Epidermal melanocyte (primary cell): ENCODE data around the gene UNC5C.

Source experiments
- DNase-seq: peaks from one replicate; pipeline ENCODE4 v3.0.0; 2011; ENCODE audit warnings: low spot score; ENCODE audit not compliant: insufficient read length

Gene UNC5C

DNA sequence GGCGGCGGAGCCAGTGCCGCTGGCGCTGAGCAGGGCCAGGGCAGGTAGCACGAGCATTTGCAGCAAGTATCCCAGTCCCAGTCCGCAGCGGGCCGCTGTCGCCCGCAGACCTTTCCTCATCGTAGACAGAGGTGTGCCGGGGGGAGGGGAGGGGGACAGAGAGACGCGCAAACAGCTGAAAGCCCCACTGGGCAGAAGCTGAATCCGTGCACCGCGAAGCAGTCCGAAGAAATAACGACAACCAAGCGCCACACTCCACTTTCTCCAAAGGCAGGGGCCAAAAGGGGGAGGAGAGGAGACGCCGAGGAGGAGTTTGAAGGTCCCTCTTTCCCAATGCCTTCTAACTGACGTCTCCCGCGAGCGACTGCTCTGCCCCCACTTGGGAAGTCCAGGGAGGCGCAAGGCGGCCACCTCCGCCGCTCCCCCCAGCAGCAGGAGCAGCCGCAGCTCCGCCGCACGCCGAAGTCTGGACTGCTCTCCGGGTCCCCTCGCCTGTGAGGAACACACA, at the start of gene UNC5C:
TSS of gene UNC5C (minus strand) at position 236 of the 508 bp plus-strand sequence.
- no peak for DNase-seq

DNA sequence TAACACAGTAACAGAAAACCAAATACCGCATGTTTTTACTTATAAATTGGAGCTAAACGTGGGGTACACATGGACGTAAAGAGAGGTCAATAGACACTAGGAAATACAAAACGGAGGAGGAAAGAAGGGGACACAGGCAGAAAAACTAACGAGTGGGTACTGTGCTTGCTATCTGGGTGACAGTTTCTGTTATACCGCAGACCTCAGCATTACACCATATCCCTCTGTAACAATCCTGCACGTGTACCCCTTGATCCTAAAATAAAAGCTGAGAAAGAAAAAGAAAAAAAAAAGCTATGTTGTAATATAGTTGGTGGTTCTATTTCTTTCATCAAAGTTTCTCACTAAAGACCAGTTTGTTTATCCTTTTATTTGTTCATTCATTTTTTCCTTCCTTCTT, 47.9 kb upstream of the UNC5C start:
- DNase-seq: no peak

DNA sequence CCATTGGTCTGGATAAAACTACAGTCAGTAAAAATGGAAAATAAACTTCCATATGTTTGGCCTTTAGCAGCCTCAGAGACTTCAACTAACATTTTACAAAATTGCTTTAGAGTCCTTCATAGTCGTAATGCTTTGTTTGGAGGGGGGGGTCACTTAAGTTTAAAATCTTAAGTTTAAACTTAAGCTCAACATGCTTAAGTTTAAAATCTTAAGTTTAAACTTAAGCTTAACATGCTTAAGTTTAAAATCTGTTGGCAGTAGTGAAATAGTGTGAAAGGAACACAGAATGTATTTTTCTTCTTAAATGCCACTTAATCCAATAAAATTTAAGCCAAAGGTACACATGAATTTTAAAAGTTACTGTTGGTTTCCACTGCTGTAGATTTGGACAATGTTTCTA, 45.9 kb upstream of the UNC5C start:
- no peak for DNase-seq

DNA sequence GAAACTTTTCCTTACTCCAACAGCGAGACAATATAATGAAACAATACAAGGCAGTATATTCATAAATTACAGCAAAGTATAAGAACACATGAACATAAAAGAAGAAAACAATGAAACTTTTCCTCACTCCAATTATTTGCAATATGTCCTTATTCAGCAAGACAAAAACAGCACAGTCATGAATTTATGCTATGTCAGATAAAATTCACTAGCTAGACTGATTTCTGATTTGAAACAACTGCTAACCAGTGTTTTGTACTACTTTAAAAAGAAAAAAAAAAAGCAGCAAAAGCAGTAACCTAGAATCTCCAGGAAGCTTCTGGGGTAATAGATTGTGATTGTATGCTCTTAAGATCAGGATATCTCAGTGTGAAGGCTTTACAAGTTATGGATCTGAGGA, 45.2 kb upstream of the UNC5C start:
- no peak for DNase-seq

DNA sequence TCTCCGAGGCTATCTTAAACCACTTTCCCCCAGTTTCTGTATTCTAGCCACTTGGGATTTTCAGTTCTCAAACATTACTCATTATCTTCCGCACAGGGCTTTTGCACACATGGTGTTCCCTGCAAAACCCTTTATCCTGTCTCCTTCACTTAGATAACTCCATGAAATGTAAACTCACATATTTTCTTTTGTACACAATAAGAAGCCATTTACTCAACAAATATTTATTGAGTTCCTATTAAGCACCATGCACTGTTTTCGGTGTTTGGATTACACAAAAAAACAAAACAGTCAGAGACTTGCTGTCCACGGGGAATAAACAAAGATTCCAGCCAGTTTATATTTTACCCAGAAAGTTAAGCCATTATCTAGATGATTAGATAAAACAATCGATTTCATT, 42.5 kb upstream of the UNC5C start:
- DNase-seq: no peak

DNA sequence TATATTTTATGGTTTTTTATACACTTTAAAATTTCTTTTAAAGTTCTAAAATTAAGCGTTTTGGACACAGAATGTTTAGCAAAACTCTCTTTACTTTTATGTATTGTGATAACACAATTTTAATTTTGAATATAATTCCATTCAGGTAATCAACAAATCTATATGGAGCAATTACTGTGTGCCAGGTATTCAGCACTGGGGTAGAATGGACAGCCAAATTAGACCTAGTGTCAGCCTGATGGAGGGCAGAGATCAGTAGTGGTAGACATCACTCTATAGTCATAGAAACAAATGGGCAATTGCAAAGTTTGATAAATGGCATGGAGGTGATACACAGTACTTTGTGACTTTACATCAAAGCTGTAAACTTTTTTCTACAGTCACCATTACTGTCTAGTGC, 41.8 kb upstream of the UNC5C start:
- no peak for DNase-seq

DNA sequence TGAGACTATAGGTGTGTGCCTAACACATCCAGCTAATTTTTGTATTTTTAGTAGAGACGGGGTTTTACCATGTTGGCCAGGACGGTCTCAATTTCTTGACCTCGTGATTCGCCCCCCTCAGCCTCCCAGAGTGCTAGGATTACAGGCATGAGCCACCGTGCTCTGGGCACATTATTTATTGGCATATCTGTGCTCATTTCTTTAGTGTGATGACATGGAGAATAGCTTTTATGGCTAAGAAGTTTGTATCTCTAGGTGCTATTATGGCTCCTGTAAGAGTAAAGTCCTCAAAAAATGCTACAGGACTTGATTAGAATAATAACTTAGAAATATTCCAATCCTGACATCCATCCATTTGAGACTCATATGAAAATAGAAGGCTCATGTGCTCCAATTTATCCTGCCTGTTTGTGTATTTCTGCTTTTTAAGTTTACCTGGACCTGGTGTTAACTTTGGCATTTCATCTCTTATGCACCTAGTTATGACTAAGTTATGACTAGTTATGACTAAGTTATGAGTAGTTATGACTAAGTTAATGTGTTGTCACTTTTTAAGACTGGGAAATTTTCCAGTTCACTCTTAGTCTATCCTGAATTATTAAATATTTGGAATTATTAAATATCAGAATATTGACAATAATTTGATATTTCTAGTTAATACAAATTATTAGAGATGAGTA, 36.4 kb upstream of the UNC5C start:
- no peak for DNase-seq

DNA sequence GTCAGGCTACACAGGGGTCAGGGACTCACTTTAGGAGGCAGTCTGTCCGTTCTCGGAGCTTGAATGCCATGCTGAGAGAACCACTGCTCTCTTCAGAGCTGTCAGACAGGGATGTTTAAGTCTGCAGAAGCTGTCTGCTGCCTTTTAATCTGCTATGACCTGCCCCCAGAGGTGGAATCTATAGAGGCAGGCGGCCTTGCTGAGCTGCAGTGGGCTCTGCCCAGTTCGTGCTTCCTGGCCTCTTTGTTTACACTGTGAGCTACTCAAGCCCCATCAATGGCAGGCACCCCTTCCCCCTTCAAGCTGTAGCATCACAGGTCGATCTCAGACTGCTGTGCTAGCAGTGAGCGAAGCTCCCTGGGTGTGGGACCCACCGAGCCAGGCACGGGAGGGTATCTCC, 31.5 kb upstream of the UNC5C start:
- no peak for DNase-seq

DNA sequence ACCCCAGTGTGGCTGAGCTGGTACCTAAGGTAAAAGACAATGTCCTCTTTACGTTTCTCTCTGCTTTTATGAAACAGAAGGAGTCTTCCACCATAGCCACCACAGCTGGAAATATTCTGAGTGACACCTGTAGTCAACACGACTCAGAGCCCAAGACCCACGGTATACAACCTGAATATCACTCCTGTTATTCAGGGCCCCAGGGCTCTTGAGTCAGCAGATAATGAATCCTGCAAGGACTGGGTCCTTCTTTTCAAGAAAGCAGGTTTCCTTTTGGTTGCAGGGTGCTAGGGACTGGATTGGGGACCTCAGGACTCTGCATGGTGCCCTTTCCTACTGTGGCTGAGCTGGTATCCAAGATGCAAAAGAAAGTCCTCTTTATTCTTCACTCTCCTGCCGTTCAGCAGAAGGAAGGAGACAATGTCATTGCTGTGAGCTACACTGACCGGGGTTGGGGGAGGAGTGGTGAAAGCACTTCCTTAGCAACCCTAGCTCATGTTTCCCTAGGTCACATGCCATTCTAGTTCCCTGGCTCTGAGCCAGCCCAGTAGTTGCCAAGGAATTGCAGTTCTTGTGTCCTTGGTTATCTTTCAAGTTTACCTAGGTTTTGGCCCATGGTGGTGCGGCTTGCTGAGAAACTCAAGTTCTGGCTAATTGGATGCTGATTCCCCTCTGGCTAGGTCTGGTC, 23.7 kb upstream of the UNC5C start:
- DNase-seq: no peak

DNA sequence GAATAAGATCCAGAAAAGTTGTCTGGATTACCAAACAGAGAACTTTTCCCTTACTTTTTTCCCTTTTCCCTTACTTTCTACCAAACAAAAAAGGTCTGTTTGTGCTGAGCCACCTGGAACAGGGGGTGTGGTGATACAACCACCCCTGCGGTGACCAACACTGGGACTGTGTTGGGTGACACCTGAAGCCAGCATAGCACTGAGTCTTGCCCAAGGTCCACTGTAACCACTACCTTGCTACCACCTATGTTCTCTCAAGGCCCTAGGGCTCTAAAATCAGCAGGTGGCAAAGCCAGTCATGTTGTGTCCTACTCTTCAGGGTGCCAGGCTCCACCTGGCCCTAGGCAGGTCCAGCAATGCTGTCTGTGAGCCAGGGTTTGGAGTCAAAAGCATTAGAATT, 22.8 kb upstream of the UNC5C start:
- DNase-seq: no peak

DNA sequence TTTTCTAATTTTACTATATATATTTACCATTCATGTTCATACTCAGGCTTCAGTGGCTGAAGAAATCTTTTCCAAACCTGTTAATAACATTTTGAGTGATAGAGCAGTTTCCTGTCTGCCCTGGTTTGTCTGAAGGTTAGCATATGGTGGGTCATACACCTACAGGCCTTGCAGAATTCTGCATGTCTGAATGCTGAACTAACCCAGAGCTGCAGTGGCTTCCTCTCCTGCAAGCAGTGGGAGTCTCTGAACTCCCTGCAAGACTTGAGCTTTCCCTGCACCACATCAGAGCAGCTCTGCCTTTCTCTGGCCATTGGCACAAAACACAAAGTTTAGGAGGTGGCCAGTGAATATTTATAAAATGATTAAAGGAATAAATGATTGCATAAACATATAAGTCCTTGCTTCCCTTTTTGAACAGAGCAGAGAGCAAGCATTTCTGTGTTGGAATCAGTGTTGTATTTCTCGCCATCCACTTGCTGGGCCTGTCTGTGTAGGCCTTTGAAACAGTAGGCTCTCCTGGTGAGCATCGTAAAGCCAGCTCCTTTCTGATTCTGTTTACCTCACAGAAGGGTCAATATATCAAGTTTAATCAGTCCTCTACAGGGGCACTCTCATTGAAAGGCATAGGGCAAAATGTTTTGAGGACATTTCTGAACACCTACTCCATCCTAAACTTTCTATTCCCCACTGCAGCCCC, 15.0 kb upstream of the UNC5C start:
- no peak for DNase-seq

DNA sequence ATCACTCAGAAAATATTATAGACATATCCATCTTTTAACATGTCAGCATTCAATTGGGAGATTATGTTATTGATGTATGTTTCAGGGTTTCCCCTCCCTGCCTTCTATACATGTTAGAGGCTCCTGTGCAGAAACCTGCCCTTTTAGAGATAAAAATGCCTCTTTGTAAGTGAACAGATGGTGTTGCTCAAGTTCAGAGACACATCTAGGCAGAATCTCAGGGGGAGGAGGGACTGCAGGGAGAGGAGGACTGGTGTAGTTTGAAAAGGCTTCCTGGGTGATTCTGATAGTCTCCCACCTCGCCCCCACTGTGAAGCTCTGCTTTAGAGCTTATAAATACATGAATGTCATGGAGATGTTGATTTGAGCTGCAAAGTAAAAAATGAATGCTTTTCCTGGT, 12.0 kb upstream of the UNC5C start:
- no peak for DNase-seq

DNA sequence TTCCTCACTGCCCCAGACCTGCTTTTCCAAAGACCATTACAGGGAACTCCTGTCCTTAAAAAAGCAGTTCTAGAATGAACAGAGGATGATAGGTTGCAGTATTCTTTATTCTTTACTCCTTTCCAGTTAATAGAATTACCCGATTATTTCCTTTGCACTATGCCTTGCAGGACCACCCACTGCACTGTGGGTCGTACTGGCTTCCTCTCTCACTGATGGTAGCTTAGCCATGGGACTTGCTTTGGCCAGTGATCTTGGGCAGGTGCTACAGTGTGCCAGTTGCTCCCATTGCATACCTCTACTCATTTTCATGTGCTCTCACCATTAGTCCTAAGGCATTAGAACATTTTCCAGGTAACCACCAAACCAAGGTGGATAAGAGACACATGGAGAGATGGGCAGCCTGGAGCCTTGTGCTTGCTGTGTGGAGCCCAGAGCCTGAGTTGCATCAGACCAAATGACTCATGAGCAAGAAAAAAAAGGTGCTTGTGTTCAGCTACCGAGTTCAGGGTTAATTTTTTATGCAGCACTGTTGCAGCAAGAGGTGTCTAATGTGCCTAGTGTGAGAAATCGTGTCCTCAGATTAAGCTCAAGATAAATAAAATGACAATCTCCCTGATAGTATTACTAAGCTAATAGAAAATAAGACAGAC, 7.6 kb upstream of the UNC5C start:
- DNase-seq: no peak

DNA sequence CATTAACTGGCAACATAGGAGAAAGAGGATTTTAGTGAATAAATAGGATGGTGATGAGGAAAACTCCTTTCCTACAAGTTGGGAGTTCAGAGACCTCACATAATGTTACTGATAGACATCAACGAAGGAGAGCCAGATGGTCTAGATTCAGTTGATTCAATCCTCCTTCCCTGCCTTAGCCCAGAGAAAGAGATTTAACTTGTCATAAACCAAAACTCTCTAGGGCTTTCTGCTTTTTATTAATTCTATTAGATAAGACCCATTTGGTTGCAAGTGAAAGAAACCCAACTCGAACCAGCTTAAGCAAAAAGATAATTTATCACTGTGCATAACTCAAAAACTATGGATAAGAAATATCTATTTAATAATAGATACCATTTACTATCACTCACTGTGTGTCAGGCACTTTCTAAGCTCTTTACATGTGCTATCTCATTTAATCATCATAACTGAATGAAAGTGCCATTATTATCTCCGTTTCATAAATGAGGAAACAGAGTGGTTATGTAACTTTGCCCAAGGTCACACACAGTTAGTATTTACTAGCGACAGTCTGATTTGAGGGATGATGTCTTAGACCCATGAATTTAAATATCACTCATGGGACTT, 4.3 kb upstream of the UNC5C start:
- no peak for DNase-seq

DNA sequence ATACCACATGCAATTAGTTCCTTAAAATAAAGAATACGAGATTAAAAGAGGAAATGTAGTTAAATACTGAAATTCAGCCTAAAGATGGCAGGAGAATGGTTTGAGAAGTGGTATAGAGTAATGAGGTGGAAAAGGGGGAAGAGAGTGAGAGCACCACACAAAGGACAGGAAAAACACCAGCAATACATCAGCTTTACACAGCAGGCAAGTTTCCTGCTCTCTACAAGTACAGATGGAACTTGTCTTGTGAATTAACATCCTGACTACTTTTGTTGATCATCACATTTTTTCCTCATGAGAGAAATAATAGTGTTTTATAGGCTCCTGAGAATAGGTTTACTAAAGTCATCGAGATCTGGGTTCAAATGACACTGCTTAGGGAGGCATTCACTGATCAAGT, 2.9 kb upstream of the UNC5C start:
- DNase-seq: no peak

DNA sequence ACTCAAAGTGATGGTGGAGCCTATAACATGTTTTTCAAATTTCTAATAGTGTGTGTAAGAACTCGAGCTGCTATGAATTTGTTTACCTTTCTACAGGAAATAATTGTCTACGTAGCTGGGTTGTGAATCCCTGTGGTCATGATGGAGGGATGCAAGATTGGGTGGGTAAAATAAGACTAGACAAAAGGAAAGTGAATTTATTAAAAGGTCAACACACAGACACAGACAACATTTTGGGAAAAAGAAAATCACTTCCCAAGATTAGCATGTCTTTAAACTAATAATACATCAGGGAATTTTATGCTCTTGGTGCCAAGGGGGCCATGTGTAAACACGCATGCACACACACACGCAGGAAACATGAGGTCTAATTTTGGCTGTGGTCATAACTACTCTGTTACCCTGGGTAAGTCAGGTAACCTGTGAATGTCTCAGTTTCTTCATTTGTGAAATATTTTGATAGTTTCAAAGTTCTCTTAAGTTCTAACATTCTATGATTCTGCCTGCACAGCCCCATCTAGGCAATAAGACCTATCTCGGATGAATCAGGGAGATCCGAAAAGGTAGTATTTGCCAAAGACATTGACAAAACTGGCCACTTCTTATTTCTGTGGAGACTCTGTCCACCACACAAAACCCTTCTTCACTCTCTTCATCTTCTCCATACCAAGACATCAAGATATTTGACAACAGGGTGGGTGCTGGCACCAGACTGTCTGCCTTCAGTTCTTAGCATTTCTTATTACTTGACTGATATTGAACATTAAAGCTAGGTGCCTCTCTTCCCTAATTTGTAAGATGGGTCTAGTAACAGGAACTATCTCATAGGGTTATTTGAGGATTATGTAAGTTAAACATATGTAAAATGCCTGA, 1.6 kb upstream of the UNC5C start:
- no peak for DNase-seq

DNA sequence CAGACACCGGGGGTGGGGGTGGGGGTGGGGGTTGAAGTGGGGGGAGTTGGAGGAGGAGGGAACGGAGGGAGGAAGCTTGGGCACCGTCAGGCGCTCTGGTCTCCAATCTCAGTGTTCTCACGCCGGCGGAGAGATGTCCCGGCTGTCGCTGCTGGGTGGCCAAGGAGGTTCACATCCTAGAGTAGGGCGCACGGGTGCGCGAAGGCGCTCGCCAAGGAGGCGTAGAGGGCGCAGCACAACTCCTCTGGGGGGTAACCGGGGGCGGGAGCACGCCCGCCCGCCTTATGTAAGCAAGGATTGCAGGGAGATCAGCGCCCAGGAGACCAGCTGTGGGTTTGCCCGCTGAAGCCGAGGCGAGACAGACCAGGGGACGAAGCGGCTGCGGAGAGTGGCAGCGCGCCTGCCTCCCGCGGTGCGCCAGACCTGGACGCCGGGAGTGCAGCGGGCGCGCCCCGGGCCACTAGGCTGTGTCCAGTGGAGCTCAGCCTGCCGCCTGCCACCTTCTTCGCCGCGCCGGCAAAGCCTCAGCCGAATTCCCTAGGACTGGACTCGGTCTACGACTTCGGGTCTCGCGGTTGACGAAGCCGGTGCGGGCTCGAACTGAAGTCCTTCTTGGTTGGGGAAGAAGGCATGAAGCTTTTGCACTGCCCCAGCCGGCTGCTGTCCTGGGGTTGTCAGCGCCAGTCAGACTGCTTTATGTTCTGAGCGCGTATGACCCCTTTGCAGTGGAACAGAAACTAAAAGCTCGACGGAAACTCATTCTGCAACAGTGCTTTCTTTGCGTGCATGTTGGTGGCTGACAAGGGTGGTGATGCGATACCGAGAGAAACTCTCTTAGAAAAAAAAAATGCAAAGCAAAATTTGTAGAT, 707 bp upstream of the UNC5C start:
- DNase-seq: no peak

DNA sequence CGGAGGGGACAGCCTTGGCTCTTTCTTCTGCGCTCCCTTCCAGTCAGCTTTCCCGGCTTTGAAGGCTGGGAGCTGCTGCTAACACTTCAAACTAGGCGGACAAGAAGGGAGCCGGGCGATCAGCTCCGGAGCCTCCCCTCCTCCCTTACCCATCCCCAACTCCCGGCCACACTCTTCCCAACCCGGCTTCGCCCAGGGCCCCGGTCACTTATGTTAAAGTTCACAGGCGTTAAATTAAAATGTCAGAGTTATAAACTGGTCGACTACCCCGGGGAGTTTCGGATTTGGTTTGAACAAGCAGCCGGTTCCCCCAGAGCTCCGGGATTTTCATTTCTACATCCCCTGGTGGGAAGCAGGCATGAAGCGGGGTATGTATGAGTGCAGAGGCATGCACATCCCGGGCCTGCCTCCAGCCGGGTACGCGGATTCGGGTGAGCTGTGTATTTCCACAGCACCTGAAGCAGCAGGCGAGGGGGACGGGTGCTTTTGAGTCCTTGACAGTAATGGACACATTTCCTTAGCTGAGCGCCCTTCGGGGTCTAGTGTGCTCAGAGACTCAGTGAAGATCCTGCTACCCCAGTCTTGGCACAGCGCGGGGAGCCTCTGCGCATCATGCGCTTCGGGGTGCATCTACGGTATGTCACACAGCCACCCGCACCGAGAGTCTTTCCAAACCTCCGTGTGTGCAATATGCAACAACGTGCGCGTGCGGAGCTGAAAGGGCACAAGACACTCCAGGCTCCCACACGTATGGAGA, 880 bp downstream of the UNC5C start:
- DNase-seq: no peak
